ENCODE measurements around the gene GOLGA2. TPM values are rescaled to one million over a fixed set of nuclear protein-coding genes. Genes with fewer than 3 reads are reported as not detected.

The GOLGA2 gene
- total RNA-seq, 1 experiment from 2014 or later, result 188 TPM

DNA sequence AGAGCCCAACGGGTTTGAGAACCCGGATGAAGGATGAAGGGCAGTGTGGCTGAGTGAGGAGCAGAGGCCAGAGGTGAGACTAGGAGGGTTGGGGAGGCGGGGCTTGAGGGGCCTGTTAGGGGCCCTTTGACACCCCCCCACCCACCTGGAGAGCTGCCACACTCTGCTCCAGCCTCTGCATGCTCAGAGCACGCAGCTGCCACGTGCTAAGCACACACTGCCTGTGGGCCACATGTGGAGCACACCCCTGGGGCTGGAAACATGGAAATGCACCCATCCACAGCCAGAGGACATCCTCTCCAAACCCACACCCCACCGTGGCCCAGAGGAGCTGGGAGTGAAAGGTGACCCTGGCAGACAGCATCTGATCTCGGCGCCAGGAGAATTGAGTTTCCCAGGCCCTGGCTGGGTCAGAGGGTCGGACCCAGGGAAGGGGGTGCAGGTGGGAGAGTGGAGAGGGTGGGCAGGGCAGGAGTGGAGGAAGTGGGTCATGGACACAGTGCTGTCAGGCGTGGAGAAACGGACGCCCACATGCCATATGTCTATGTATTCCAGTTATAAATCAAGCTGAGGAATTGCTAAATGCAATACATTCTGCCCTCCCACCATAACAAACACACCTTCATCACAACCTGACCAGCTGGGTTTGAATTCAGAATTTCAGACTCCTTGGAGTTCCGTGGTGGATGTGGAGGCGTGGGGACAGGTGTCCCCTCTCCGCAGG lies 66.7 kb downstream of the GOLGA2 start:
- CTCF ChIA-PET, result interaction anchor here (0.5 kb wide), 1 partner anchor 383 kb away, joined by 3 read pairs; no protein-coding TSS in a partner anchor

DNA sequence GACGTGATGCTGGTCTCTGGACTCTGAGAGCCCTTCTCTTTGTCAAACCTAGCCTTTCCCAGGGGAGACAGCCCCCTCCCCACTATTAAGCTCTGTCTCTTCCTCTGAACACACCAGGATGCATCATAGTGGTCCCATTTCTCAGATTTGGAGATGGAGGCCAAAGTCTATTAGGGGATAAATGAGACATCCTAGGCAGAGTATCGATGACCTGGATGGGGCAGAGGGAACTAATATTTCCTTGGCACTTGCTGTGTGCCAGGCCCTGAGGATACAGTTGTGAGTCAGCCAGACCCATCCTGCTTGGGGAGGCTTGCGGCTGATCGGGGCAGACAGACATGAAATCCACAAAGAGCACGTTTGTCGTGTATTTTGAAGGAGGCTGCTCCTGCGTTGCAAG lies 67.4 kb downstream of the GOLGA2 start:
- Histone ChIP-seq H3K79me2 (ENCODE audit: low read depth) (peaks cover 8% of the 10 kb centered on the region; the same call in 1 of the 2 replicates), H3K4me2 (no peak overlapping the region), H3K4me3 (no peak overlapping the region), H3K9me3 (ENCODE audit: insufficient read depth, low read depth) (no peaks in the 10 kb centered on the region), H2AFZ (no peak overlapping the region), H3F3A (ENCODE audit: insufficient read depth, low read depth) (no peaks in the 10 kb centered on the region), H3K27ac (no peak overlapping the region), H3K27me3 (ENCODE audit: insufficient read depth, low read depth) (no peaks in the 10 kb centered on the region), H3K36me3 (ENCODE audit: low read depth) (no peaks in the 10 kb centered on the region), H3K9me2 (ENCODE audit: insufficient read depth) (no peaks in the 10 kb centered on the region), H3K4me1 (replicated peaks; ENCODE audit: insufficient read depth) (0 out of 2 replicates have a peak, but pooled peaks cover 5% of the 10 kb centered on the region), H4K20me1 (ENCODE audit: insufficient read depth) (no peaks in the 10 kb centered on the region)
- intact Hi-C loops (cut with micrococcal nuclease; ENCODE audit: unreplicated experiment), result no loop called here
- no peak for TF ChIP-seq EZH2 (IDR thresholded peaks at IDR 0.05; ENCODE audit: low read depth)
- TF ChIP-seq, protein P1, sequence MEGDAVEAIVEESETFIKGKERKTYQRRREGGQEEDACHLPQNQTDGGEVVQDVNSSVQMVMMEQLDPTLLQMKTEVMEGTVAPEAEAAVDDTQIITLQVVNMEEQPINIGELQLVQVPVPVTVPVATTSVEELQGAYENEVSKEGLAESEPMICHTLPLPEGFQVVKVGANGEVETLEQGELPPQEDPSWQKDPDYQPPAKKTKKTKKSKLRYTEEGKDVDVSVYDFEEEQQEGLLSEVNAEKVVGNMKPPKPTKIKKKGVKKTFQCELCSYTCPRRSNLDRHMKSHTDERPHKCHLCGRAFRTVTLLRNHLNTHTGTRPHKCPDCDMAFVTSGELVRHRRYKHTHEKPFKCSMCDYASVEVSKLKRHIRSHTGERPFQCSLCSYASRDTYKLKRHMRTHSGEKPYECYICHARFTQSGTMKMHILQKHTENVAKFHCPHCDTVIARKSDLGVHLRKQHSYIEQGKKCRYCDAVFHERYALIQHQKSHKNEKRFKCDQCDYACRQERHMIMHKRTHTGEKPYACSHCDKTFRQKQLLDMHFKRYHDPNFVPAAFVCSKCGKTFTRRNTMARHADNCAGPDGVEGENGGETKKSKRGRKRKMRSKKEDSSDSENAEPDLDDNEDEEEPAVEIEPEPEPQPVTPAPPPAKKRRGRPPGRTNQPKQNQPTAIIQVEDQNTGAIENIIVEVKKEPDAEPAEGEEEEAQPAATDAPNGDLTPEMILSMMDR (conservative IDR thresholded peaks at IDR 0.05), result no peak
- ChIA-PET POLR2A (ENCODE audit: unreplicated experiment) (no interaction called here), CTCF (no interaction called here)
- BruUV-seq (replicated peaks), result no TSS peak
- DNase-seq, result no peak

More for the DNA sequence above, 66.7 kb downstream of the GOLGA2 start:
- intact Hi-C loops (cut with micrococcal nuclease; ENCODE audit: unreplicated experiment), result no loop called here
- H3K4me2 ChIP-seq, result no peak overlapping the region
- no peak overlapping the region for H2AFZ ChIP-seq
- H3K4me1 ChIP-seq (replicated peaks; ENCODE audit: insufficient read depth), result 0 out of 2 replicates have a peak, but pooled peaks cover 5% of the 10 kb centered on the region
- no peaks in the 10 kb centered on the region for H3K27me3 ChIP-seq (ENCODE audit: insufficient read depth, low read depth)
- TF ChIP-seq, protein P1 (conservative IDR thresholded peaks at IDR 0.05), result no peak
- TF ChIP-seq EZH2 (IDR thresholded peaks at IDR 0.05; ENCODE audit: low read depth), result no peak
- POLR2A ChIA-PET (ENCODE audit: unreplicated experiment), result interaction anchor here (0.7 kb wide), 1 partner anchor 53 kb away, joined by 8 read pairs; no protein-coding TSS in a partner anchor
- no peaks in the 10 kb centered on the region for H3K9me2 ChIP-seq (ENCODE audit: insufficient read depth)
- DNase-seq, result no peak
- no peaks in the 10 kb centered on the region for H3F3A ChIP-seq (ENCODE audit: insufficient read depth, low read depth)
- H3K4me3 ChIP-seq, result no peak overlapping the region
- peaks cover 8% of the 10 kb centered on the region; the same call in 1 of the 2 replicates for H3K79me2 ChIP-seq (ENCODE audit: low read depth)
- no peak overlapping the region for H3K27ac ChIP-seq
- no peaks in the 10 kb centered on the region for H4K20me1 ChIP-seq (ENCODE audit: insufficient read depth)
- BruUV-seq (replicated peaks), result no TSS peak
- H3K9me3 ChIP-seq (ENCODE audit: insufficient read depth, low read depth), result no peaks in the 10 kb centered on the region
- H3K36me3 ChIP-seq (ENCODE audit: low read depth), result no peaks in the 10 kb centered on the region

DNA sequence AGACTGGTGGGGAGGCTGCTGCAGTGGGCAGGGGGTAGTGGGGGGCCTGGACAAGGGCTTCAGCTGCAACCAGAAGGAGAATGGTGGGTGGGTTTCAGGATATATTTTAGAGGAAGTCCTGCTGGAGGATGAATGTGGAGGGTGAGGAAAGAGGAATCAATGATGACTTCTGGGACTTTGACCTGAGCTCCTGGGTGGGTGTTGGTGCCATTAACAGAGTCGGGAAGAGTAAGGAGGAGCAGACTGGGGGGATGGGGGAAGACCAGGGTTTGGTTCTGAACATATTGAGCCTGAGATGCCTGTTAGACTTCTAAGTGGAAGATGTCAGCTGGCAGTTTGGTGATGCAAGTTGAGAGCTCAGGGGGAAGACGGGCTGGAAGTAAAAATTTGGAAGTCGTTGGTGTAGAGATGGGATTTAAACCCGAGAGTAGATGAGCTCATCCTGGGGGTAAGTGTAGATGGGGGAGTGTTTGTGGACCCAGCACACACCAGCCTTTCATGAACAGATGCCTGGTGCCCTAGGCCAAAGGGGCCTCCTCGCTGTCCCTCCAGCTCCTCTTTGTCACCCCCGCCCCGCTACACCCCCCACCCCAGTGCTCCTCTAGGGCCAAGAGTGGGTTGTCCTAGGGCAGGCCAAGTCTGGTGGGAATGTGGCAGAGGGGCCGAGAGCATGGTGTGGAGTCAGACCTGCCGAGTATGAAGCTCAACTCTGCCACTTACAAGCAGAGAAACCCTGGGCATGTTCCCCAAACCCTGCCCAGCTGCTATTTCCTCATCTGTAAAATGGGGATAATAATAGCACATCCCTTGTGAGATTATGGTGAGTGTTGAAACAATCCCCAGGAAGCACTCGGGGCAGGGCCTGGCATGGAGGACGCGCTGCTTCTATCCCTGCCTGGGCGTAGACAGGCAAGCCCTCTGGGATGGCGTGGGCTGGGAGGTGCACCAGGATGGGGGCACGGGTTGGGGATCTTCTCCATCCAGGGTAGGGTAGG lies 68.6 kb downstream of the GOLGA2 start:
- H3K79me2 ChIP-seq (ENCODE audit: low read depth), result peaks cover 8% of the 10 kb centered on the region; the same call in 1 of the 2 replicates
- H3K4me3 ChIP-seq, result no peak overlapping the region
- intact Hi-C loops (cut with micrococcal nuclease; ENCODE audit: unreplicated experiment), result no loop called here
- POLR2A ChIA-PET (ENCODE audit: unreplicated experiment), result interaction anchor here (0.6 kb wide), 2 partner anchors 113 to 175 kb away, joined by 3 read pairs; no protein-coding TSS in a partner anchor
- H3K27me3 ChIP-seq (ENCODE audit: insufficient read depth, low read depth), result no peaks in the 10 kb centered on the region
- no peak overlapping the region for H3K27ac ChIP-seq
- 0 out of 2 replicates have a peak, but pooled peaks cover 4% of the 10 kb centered on the region for H4K20me1 ChIP-seq (ENCODE audit: insufficient read depth)
- no peaks in the 10 kb centered on the region for H3K36me3 ChIP-seq (ENCODE audit: low read depth)
- no peaks in the 10 kb centered on the region for H3K9me2 ChIP-seq (ENCODE audit: insufficient read depth)
- H3K9me3 ChIP-seq (ENCODE audit: insufficient read depth, low read depth), result no peaks in the 10 kb centered on the region
- H3K4me1 ChIP-seq (replicated peaks; ENCODE audit: insufficient read depth), result 0 out of 2 replicates have a peak, but pooled peaks cover 5% of the 10 kb centered on the region
- H3K4me2 ChIP-seq, result no peak overlapping the region
- H2AFZ ChIP-seq, result no peak overlapping the region
- no peaks in the 10 kb centered on the region for H3F3A ChIP-seq (ENCODE audit: insufficient read depth, low read depth)
- no peak for TF ChIP-seq EZH2 (IDR thresholded peaks at IDR 0.05; ENCODE audit: low read depth)
- TF ChIP-seq, protein P1 (conservative IDR thresholded peaks at IDR 0.05), result no peak
- CTCF ChIA-PET, result no interaction called here
- BruUV-seq (replicated peaks), result no TSS peak
- DNase-seq, result no peak

Data from PC-9 (cell line).